Activated CD4-positive, alpha-beta T cell treated with anti-CD3 and anti-CD28 coated beads, Interleukin-10, Interleukin-2, amounts not matched to agents 100 ng/mL and 50 ng/mL, durations not matched to agents 16 hours and 8 hours (primary cell): ENCODE results near the gene PIP4K2A.

ENCODE experiments used
- DNase-seq: peaks from one replicate; pipeline ENCODE4 v3.0.0-alpha.2; 2020

PIP4K2A gene

GRCh38 chr10:22662733-22663330 lies 51.5 kb downstream of the PIP4K2A start:
- DNase-seq = no peak

- no peak for DNase-seq
Measured at GRCh38 chr10:22659866-22660265, 54.5 kb downstream of the PIP4K2A start.

GRCh38 chr10:22658745-22659410 lies 55.5 kb downstream of the PIP4K2A start:
- DNase-seq = no peak

DNA sequence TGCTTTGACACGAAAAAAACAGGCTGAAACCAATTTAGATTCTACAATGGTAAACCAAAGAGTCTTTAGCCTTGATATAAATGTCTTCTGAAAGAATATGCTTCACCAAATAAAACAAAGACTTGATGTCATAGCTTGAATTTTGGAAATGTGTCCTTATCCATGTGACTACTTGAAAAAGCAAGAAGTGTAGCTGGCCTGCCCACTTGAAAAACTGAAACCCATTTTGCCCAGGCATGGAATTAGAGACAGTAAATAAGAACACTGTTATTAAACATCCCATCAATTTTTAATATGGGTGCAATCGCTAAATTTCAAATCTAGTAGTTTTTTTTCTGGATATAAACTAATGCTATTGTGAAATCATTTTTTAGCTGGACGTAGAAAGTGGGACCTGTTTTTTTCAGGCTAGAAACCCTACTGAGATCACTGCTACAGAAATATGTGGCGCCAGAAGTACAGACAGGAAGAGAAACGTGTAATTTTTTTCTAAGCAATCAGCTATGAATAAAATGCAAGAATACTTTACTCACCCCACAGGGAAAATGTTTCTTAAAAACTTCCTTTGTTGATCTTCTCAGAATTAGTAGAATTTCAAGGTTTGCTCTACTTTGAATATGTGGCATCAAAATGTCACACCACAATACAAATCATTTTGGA lies 56.7 kb downstream of the PIP4K2A start:
- DNase-seq = peak; percentile 60

- DNase-seq = no peak
Measured at GRCh38 chr10:22657024-22657423, 57.4 kb downstream of the PIP4K2A start.

- DNase-seq = no peak
Measured at GRCh38 chr10:22656036-22656435, 58.3 kb downstream of the PIP4K2A start.

DNA sequence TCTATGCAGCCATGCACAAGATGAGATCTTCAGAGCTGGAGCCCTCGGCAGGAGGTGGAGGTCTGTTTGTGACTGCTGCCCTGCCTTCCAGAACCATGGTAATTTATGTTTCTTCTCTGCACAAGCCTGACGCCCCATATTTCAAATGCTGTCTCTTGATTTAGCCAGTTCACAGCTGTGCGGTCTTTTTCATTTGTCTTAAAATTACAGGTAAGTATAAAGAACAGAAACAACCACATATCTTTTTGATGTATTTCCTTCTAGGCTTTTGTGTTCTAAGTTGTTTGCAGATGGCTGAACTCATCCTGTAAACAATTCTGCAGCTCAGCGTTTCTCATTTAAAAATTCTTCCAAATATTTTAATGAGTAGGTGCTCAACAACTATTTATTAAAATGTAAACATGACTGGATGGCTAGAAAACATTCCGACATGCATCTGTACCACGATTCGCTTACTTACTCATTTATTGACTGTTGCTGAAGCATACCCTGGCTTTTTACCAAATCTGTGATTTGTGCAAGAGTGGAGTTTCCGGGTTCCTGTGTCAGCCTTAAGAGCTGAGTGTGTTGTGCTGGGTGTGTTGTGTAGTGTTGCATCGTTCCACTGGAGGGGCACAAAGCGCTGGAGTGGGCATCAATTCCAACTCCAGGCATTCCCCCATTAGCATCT lies 58.9 kb downstream of the PIP4K2A start:
- peak; percentile 87 for DNase-seq

DNA sequence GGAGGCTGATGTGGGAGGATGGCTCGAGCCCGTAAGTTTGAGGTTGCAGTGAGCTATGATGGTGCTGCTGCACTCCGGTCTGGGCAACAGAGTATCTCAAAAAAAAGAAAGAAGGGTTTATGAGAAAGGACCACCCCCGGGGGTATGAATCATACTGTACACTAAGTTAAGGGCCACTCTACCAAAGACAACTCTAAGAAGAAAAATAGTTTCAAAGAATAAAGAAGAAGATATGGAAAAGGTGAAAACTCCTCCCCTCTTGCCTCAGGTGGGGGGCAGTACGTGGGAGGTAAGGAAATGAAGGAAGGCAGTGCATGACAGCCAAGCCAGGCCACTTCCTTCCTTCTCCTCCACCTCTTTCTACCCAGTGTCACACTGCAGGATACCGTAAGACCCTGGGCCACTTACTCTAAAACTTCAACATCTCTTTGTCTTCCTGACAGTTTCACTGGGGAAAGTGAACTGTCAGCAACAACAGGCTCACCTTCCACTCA lies 61.3 kb downstream of the PIP4K2A start:
- DNase-seq = peak; percentile 78

DNA sequence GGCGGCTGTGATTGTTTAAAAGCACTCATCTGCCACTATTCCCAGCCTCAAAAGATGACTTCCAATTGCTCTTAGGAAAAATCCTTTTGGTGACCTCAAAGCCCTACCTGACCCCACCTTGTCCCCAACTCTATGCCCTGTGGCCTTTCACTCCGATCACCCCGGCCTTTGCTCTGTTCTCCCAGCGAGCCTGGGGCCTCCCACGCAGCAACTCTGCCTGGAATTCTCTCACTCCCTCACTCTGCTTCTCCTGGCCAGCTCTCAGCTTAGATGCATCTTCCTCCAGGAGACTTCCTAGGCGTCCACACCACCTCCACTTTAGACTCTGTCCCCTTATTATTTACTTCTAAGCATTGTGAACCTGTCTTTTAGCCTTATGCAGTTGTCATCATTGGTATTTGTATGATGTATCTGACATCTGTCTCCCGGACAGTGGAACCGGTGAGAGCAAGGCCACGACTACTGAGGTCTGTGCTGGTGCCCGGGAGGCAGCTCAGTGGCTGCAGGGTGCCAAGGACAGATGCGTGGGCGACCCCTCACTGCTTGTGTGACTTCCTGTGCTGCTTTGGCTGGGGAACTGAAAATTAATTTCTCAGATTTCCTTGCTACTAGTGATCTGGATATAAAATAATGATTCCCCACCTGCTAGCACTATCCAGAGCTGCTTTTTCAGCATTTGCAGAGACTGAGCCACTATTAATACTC lies 63.0 kb downstream of the PIP4K2A start:
- DNase-seq = peak; percentile 60

DNA sequence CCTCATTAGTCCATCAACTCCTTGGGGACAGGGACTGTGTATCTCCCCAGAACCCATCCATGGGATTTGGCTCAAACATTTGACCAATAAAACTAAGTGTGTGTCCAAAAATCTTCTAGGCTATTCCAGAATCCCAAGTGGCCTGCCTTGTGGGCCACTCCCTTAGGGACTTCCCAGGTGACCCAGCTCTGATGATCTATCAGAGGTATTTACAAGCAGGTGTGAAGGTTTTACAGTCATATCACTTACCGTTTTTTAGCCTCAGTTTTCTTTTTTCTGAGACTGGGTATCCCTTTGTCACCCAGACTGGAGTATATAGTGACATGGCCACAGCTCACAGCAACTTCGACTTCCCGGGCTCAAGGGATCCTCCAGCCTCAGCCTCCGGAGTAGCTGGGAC lies 64.4 kb downstream of the PIP4K2A start:
- peak; percentile 58 for DNase-seq

GRCh38 chr10:22649390-22649841 lies 65.0 kb downstream of the PIP4K2A start:
- DNase-seq = peak; percentile 70

- peak; percentile 66 for DNase-seq
Measured at GRCh38 chr10:22648547-22648961, 65.8 kb downstream of the PIP4K2A start.

- DNase-seq = no peak
Measured at GRCh38 chr10:22647244-22647643, 67.1 kb downstream of the PIP4K2A start.

GRCh38 chr10:22646388-22646853 lies 68.0 kb downstream of the PIP4K2A start:
- peak; percentile 79 for DNase-seq

DNA sequence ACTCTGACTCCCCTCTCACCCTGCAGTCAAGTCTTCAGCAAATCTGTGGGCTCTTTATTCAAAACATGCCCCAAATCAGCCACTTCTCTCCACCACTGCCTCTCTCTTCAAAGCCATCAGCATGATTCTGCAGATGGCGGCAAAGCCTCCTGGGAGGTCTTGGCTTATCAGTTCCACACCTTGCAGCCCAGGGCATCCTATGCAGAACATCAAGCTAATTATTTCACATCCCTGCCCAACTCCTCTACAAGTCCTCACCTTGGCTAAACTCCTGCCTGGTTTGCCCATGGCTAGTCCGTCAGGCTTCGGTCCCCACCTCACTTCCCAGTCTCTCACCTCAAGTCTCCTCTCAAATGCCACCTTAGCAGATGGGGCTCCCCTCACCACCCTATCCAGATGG lies 70.2 kb downstream of the PIP4K2A start:
- DNase-seq = no peak

- no peak for DNase-seq
Measured at GRCh38 chr10:22643775-22644174, 70.6 kb downstream of the PIP4K2A start.

GRCh38 chr10:22643116-22643515 lies 71.3 kb downstream of the PIP4K2A start:
- DNase-seq = no peak

DNA sequence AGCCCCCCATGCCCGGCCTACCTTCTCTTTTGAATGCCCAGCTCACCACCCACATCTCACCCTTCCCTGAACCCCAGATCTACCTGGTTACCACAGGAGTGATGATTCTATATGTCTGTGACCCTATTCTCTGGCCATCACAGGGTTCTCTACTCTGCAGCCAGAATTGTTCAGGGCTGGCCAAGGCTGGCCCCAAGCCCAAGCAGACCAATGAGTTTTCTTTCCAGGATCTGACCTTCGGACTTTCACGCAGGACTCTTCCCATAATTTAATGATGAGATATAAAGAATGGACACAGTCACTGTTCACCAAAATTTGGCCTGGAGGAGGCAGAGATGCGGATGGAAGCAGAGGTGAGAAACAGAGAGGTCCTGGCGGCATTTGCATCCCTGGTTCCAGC lies 72.6 kb downstream of the PIP4K2A start:
- no peak for DNase-seq

DNA sequence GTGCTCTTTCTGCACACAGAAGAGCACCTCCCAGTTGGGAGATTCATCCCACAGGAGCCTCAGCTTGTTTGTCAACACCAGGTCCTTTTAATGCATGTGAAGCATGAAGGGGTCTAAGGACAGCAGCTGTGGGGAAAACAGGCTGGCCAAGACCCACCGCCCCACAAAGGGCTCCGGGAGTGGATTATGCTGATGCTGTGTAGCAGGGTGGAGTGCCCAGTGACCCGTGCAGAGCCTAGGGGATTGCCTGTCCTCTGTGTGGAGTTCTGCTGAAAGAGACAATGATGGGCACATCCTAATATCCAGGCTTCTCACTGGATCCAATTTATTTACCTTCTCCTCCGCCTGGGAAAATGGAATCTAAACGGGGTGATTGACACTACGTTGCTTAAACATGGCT lies 74.0 kb downstream of the PIP4K2A start:
- no peak for DNase-seq

- DNase-seq = no peak
Measured at GRCh38 chr10:22638863-22639262, 75.5 kb downstream of the PIP4K2A start.

GRCh38 chr10:22637491-22637890 lies 76.9 kb downstream of the PIP4K2A start:
- DNase-seq = no peak

- no peak for DNase-seq
Measured at GRCh38 chr10:22635650-22636049, 78.7 kb downstream of the PIP4K2A start.
